Hepatic stellate cell (primary cell): ENCODE data around the gene MICALL1.
"Not testable (repeated sequence)": the region's sequence is repeated elsewhere in the genome, so short reads cannot be mapped to it uniquely, and the experiment has no call there.

Experiments used
- DNase-seq: peaks from one replicate; pipeline ENCODE4 v3.0.0; 2011; ENCODE audit warnings: low spot score

The MICALL1 gene

GRCh38 chr22:37959231-37959825, 53.2 kb downstream of the MICALL1 start:
- no peak for DNase-seq

DNA sequence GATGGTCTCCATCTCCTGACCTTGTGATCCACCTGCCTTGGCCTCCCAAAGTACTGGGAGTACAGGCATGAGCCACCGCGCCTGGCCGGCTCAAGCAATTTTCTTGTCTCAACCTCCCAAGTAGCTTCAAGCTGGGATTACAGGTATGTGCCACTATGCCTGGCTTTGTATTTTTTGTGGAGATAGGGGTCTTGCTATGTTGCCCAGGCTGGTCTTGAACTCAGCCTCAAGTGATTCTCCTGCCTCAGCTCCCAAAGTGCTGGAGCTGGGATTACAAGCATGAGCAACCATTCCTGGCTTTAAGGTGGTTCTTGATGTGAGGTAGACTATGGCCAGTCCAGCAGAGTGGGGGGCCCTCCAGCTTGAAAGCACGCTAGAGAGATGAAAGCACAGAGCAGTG, 55.0 kb downstream of the MICALL1 start:
- DNase-seq, result no peak

GRCh38 chr22:37965940-37966664, 60.0 kb downstream of the MICALL1 start:
- peak; percentile 46 for DNase-seq

DNA sequence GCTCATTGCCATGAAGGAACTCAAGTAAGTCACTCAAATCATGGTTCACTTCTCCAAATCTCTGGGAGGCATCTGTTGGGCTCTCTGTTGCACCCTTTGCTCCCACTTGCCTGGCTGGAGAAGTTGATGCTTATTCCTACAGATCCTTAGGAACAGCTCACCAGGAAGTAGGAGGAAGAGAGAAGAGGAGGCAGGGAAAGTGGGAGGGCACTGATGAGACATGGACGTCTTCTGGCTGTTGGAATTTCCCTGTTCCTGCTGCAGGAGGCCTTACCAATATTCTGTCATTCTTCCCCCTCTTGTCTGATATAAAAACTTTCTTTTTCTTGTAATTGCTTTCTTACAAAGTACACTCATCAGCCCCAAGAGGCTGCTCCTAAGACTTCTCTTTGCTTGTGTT, 61.0 kb downstream of the MICALL1 start:
- no peak for DNase-seq

DNA sequence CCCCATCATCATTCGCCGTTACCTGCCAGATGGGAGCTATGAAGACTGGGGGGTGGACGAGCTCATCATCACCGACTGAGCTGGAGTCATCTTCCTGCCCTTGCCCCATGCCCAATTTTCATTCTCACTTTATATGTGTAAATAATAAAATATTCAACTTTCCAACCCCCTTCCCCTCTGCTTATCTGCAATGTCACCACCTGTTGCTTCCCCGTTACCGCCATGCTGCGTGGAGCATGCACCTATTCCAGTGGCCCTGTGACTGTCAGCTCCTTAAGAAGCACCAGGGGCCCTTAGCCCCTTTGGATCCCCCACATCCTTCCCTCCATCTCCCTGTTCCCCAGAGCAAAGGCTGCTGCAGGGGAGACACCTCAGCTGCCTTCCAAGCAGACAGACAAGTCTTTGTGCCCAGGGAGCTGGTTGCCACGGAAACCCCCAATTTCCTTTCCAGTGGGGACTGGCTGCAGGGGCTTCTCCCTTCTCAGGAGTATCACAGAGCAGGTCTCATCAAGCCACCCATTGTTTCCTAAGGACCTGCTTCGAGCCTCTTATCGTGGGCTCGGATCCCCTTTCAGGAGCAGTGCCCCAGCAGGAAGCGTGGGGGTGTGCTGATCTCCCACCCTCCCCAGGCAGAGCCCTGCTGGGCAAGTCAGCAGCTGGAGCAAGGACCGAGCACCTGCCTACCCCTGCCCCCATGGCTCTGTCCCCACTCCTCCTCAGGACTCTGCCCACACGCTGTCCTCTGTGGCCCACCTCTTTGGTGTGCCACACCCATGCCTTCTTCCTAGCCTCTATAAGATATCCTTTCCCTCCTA, 61.7 kb downstream of the MICALL1 start:
- DNase-seq, result no peak

- no peak for DNase-seq
Measured at GRCh38 chr22:37968452-37969251, 62.6 kb downstream of the MICALL1 start.

GRCh38 chr22:37970864-37971263, 64.8 kb downstream of the MICALL1 start:
- no peak for DNase-seq

DNA sequence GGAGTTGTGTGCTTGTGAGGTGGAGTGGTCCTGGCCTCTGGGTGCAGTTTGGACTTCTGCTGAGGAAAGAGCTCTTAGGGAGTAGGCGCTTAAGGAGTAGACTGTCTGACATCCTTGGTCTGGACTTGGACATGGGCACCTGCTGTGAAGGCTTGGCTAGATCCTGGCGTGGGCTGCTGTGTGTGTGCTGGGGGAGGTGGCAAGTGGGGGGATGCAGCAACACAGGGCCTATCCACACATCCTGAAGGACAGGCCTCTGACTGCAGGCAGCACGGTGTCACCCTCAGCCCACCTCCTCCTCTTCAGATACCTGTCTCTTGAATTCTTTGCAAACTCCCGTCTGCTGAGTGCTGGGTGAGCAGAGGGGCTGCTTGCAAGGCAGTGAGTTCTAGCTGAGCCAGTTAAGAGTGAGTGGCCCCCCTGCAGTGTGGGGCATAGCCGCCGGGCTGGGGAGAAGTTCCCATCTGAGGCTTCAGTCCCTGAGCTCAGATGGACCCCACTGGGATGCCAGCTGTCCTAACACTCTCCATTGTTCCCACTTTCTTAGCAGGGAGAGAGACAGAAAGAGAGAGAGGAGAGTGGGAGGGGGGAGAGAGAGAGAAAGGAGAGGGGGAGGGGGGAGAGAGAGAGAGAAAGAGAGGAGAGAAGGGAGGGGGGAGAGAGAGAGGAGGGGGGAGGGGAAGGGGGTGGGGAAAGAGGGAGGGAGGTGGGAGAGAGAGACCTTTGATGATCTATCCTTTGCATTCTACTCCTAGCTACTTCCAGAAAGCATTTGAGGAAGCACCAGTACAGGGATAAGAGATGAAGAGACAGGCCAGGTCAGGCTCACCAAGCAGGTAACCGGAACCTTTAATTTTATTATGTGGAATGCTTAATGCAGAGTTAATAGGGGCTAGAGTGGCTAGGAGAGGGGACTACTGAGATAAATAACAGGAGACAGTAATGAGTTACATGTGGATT, 65.7 kb downstream of the MICALL1 start:
- DNase-seq, result no peak

DNA sequence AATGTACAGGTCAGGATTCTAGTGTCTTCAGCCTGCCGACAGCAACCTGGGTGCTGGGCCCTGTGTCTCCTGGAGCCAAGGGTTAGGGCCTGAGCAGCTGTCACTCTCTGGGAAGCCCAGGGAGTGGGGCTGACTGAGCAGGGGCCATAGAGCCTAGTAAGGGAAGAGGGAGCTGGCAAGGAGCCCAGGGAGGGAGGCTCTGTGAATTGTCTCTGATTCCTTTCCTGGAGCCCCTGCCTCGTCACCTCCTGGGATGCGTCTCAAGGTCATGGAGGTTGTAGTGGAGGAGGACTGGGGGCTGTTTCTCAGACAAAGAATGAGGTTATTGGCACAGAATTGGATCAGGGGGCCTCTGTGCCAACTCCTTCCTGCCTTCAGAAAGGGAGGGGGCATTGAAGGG, 66.4 kb downstream of the MICALL1 start:
- DNase-seq, result no peak

DNA sequence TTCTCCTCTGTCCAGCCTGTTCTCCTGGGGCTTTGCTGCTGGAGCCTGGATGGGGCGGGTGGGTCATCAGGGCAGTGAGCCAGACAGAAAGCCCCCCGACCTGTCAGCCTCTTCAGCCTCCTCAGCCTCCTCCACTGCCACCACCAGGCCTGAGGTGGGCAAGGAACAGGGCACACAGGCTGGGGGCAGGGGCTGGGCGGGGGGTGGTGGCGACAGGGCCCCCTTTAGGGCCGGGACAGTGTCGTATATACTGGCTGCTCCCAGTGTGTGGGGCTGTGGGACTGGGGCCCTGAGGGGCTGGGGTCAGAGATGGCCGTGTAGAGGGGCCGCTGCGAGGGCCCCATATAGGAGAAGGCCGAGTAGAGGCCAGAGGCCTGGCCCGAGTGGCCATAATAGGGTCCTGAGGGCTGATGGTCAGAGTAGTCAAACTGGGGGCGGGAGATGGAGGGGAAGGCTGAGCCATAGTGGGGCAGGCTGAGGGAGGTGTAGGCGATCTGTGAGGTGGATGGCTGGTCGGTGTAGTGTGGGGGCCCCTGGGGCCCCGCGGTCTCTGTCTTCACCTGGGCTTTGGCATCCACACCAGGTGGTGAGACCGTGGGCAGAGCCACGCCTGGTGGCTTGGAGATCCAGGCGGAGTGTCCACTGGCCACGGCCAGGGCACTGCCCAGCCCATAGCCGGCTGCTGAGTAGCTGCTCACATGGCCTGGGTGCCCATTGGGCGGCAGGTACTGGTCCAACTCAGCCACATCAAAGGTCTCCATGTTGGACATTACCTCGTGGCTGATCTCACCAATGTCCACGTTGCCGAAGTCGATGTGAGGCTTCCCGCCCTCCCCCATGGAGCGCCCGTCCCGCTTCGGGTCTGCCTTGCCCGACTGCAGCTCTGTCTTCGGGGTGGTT, 67.4 kb downstream of the MICALL1 start:
- DNase-seq, result no peak

DNA sequence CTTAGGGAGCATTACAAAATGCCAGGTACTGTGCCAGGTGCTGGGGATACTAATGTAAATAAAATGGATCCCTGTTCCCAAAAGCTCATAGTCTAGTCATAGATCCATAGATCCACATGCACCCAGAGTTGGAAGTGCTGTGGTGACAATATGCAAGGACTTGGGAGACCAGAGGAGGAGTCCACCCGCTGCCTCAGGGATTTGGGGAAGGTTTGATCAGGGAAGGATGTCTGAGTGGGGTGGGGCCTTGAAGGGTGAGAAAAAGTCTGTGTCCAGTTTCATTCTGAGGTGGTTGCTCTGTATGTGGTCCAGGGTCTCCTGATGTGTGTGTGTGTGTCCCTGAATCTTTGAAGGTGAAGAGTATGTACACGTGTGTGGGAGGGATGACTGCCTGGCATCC, 69.1 kb downstream of the MICALL1 start:
- no peak for DNase-seq

GRCh38 chr22:37976022-37976421, 69.9 kb downstream of the MICALL1 start:
- DNase-seq, result not testable (repeated sequence)

DNA sequence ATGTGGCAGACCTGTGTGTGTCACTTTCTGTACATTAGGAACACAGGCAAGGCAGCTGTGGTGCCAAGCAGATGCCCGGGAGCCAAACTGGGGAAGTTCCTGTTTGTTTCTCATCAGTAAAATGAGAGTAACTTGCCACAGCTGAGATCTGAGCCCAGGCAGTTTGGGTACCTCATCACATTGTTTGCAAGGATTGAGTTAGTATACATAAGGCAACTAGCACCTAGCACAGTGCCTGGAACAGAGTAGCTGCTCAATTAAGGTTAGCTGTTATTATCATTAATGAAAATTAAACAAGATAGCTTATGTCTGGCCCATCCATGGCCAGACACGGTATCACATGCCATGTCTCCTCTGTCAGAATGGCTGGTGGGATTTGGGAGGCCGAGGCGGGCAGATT, 70.5 kb downstream of the MICALL1 start:
- DNase-seq, result no peak

- DNase-seq, result no peak
Measured at GRCh38 chr22:37979782-37980181, 73.7 kb downstream of the MICALL1 start.

DNA sequence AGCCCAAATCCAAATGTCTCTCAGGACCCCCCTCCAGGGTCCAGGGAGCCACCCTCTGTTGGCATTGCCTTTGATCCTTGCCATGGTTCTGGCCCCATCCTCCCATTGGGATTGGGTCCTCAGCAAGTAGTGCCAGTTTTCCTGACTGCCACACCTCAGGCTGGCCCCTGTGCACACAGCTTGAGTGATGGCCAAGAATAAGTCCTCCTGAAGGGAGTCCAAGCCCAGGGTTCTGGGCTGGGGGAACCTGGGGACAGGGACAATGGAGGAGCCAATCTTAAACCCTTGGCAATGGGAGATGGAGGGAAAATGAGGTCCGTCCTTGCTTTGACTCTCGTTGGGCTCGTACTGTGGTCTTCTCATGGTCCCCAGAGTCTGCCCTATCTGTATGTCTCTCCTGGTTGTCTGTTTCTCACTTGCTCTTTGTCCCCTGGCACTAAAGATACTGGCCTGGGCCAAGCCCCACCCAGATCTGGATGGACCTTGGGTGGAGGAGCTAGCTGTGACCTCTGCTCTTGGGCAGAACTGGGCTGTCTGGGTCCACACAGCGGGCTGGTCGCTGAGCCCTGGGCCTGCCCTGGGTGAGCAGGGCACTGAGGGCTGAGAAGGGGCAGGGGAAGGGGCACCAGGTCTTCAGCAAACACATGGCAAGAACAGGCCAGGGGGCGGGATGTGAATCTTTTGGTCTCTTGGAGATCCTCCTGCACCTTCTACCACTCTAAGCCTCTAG, 75.3 kb downstream of the MICALL1 start:
- no peak for DNase-seq

GRCh38 chr22:37982151-37982785, 76.2 kb downstream of the MICALL1 start:
- no peak for DNase-seq

DNA sequence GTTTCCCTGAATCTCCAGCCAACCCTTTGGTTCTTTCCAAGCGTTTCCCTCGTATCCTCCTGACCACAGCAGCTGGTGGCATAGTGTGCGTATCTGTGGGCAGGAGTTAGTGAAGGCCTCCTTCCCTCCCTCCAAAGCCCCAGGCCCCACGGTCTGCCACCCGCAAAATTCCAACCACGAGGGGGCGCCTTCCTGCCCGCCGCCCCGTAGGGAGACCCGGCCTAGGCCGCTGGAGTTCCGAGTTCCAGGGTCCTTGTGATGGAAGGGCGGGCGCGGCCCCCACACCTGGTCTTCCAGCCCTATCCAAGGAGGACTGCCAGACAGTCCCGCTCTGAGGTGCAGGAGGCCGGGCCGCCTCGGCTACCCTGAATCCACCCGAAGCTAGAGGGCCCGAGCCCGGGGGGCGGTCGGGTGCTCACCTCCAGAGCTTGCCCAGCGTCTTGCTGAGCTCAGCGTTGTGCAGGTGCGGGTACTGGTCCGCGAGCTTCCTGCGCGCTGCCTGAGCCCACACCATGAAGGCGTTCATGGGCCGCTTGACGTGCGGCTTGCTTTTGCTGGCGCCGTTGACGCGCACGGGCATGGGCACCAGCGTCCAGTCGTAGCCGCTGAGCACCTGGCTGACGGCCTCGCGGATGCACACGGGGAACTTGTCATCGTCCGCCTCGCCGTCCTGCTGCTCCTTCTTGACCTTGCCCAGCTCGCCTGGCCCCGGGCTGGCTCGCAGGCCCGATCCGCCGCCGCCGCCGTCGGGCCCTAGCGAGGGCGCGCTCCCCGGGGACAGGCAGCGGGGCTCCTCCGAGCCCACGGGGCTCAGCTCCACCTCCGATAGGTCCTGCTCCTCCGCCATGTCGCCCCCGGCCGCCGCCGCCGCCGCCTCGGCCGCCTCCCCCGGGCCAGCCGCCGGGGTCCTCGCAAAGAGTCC, 77.1 kb downstream of the MICALL1 start:
- DNase-seq, result no peak
